Gastrocnemius medialis (tissue), 4 donors: ENCODE data around the gene DPAGT1.
A peak's percentile ranks its signal among the peaks of the same experiment; 100 is the strongest.

Experiments used
- POLR2A ChIP-seq, 2 donors: fragments of 450-650 bp; IDR thresholded peaks; one replicate each; pipeline ENCODE4 v1.6.1; 2017; ENCODE audit warnings: antibody characterized with exemption in 2 of 2, mild to moderate bottlenecking in 2 of 2, moderate library complexity in 2 of 2
- TF ChIP-seq, protein P1 (sequence below), 5 experiments: fragments of 450-650 bp in 3 of 5; fragments of 200-600 bp in 2 of 5; sonication (generic) in 2 of 5; IDR thresholded peaks in 4 of 5; conservative IDR thresholded peaks in 1 of 5; 1 replicate in 4 of 5; 2 replicates in 1 of 5; pipeline ENCODE4 v1.5.1; 2016 to 2019; ENCODE audit warnings: antibody characterized with exemption in 5 of 5, mild to moderate bottlenecking in 3 of 5, moderate library complexity in 3 of 5

DNA sequence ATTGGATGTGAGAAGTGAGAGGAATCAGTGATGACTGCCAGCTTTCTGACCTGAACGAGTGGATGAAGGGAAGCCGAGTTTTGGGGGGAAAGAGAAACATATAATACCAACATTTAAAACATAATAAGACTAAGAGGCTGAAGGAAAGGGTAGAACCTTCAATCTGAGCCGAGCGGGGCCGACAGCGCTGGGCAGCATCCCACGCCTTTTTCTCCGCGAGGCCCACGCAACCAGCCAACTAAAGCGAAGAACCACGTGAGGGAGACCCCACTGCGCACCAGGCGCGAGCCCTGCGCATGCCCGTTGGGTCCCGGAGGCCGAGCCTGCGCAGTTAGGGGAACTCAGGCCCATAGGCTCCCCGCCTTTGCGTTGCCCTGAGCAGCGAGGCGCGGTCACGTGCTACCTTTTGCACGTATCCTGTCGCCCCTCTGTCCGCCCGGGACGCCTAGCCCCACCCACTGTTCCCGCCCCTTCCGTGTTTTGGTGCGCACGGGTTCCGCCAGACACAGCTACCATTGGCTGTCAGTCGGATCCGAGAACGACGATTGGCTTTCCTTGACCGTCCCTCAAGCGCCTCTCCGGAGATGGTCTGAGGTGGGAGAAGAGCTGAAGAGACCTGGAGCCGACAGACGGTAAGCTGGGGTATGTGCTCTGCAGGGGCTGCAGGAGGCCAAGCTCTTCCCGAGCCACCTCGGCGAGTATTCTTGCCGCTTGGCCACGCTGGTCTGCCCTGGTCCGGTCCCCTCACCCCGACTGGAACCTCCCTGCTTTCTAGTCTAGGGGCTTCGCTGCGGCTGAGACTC, 19.6 kb upstream of the DPAGT1 start, which contains the start of gene HINFP:
- TF ChIP-seq POLR2A (IDR thresholded peaks at IDR 0.05), result peak; percentile 63 to 76
- TF ChIP-seq, protein P1, sequence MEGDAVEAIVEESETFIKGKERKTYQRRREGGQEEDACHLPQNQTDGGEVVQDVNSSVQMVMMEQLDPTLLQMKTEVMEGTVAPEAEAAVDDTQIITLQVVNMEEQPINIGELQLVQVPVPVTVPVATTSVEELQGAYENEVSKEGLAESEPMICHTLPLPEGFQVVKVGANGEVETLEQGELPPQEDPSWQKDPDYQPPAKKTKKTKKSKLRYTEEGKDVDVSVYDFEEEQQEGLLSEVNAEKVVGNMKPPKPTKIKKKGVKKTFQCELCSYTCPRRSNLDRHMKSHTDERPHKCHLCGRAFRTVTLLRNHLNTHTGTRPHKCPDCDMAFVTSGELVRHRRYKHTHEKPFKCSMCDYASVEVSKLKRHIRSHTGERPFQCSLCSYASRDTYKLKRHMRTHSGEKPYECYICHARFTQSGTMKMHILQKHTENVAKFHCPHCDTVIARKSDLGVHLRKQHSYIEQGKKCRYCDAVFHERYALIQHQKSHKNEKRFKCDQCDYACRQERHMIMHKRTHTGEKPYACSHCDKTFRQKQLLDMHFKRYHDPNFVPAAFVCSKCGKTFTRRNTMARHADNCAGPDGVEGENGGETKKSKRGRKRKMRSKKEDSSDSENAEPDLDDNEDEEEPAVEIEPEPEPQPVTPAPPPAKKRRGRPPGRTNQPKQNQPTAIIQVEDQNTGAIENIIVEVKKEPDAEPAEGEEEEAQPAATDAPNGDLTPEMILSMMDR (IDR thresholded peaks at IDR 0.05 in 4 of 5, conservative IDR thresholded peaks at IDR 0.05 in 1 of 5), result no peak
